Stimulated activated CD8-positive, alpha-beta memory T cell treated with anti-CD3 and anti-CD28 coated beads, Interleukin-15, amount 100 ng/mL, for 48 hours (primary cell): Measurements from ENCODE around the gene APOA5.
"Not testable (repeated sequence)": the region's sequence is repeated elsewhere in the genome, so short reads cannot be mapped to it uniquely, and the experiment has no call there.

Experiments
- DNase-seq, 2 donors: peaks; one replicate each; pipeline ENCODE4 v3.0.0-alpha.2; 2020; ENCODE audit warnings: low read depth in 2 of 2

The APOA5 gene

DNA sequence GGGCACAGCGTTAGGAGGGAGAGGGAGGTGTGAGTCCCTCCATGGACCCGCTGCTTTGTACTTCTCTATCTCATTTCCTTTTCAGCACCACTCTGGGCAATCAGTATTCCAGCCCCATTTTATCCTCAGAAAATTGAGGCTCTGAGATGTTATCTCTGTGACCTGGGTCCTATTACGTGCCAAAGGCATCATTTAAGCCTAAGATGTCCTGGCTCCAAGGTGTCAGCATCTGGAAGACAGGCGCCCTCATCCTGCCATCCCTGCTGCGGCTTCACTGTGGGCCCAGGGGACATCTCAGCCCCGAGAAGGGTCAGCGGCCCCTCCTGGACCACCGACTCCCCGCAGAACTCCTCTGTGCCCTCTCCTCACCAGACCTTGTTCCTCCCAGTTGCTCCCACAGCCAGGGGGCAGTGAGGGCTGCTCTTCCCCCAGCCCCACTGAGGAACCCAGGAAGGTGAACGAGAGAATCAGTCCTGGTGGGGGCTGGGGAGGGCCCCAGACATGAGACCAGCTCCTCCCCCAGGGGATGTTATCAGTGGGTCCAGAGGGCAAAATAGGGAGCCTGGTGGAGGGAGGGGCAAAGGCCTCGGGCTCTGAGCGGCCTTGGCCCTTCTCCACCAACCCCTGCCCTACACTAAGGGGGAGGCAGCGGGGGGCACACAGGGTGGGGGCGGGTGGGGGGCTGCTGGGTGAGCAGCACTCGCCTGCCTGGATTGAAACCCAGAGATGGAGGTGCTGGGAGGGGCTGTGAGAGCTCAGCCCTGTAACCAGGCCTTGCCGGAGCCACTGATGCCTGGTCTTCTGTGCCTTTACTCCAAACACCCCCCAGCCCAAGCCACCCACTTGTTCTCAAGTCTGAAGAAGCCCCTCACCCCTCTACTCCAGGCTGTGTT is 37.2 kb upstream of the APOA5 start:
- no peak for DNase-seq

DNA sequence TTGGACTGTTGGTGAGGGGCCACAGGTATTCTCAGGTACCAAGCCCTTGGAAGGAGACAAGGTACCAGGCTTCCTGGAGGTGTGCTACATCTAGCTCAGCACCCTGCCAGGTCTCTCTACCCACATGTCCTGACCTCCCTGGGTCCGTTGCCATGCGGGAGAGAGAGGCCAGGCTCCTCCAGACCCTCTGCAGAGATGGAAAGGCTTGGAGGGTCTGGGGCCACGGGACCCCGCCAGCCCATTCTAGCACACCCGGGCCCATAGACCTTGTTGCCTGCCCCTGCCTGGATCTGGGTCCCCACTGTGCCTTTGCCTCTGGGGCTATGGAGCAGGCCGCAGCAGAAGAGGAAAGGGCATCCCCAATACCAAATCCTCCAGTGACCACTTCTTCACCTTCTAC is 35.8 kb upstream of the APOA5 start:
- no peak for DNase-seq

DNA sequence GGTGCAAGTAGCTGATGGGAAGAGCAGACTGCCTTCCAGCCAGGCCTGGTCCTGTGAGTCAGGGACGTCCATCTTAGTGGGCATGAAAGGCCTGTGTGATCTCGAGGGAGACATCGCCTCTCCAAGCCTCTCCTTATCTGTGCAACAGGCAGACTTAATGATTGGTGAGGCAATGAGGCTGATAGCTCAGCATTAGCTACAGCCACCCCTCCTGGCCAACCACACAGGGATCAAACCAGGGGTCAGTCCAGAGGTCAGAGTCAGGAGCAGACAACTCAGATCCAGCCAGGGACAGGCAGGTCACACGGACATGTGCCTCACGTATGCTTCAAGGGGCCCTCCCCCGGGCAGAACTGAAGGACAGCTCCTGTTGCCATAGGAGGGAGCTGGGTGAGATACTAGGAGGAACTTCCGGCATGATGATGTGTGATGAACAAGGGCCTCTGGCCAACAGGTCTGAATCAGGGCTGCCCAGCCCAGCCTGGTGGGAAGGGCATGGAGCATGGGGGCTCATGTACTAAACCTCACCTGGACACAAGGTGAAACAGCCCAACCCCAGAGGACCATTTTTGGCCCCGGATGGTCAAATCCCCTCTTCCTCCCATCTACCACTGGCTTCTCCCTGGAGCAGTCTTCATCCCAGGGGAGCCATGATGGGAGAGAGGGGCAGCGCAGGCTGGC is 35.2 kb upstream of the APOA5 start:
- DNase-seq: no peak

DNA sequence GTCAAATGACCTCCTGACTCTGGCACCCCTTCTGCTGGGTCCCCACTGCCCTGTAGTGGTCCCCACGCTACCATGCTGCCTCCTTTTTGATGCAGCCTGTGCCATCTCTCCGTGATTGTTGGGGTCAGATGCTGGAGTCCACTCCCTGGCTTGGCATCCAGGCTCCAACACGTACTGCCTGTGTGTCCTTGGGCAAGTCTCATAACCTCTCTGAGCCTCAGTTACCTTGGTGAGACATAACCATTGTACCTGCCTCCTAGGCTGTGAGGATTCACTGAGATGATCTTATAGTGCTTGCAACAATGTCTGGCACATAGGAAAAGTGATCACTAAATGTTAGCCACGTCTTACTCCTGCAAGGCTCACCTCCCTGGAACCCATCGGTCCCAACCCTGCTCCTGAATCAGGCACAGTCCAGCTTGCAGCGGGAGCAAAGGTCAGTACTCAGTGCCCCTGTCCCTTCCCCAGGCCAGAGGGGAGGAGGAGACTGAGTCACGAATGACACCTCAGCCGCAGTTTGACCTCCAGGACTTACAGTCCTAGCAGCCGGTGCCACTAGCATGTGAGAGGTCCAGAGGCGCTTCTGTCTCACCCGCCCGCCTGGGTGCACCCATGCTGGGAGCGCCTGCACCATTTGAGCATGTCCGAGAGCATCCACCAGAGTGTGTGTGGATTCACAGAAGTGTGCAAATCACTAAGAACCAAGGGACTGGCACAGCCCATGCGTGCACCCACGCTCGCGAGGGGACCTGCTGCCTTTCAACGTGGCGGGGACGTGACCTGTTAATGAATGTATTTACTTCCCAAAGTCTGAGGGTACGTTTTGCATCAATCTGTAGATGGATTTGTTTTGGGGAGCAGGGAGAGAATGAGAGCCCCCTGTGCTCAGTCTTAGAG is 34.4 kb upstream of the APOA5 start:
- DNase-seq: no peak

DNA sequence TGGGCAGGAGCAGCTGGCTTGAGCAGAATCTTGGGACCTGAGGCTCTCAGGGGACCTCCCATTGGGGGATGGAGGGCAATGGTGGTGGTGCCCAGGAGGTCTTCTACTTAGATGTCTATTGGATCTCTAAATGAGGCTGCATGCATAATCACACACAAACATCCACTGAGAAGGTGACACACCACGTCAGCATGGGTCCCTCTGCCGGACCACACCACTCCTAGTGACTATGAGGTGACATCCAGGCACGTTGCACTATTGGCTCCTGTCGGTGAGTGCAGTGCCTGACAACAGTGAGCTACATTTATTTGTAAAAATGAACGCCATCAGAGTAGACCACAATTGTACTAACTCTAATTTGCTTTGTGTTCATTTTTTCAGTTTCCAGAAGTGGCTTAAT is 33.8 kb upstream of the APOA5 start:
- no peak for DNase-seq

DNA sequence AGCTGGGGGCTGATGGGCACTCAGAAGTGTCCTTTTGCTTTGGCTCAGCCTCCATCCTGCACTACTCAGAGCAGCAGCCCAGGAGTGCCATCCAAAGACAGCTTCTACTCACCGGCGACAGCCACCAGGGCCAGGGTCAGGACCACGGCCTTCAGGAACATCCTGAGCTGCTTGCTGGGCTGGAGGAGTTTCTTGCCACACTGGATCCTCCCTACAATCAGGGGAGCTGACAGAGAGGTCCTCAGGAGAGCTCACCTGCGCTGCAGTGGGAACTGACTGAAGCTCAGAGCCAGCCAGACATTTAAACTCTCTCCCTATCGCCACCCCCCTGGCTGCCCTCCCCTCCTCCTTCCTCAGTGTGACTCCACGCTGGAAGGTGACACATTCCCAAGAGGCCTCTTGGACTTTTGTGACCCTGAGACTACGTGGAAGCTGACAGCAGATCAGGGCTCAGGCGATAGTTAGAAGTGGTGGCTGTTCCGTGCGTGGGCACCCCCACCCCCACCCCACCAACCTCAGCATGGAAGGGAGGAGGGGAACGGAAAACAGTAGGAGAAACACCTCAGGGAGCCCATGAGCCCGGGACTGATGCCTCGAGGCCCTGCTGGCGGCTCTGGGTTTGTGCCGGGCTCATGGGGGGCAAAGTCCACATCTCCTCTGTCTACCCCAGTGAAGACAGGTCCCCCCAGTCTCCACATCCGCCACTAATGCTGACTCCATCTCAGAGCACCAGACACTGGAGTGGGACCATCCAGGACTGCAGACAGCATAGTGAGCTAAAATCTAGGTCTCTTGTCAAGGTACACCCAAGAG is 31.6 kb upstream of the APOA5 start, which contains the start of gene APOA4:
TSS of gene APOA4 (minus strand) at position 274 of the 813 bp plus-strand sequence. CDS start at position 161, 113 bp downstream.
- no peak for DNase-seq

DNA sequence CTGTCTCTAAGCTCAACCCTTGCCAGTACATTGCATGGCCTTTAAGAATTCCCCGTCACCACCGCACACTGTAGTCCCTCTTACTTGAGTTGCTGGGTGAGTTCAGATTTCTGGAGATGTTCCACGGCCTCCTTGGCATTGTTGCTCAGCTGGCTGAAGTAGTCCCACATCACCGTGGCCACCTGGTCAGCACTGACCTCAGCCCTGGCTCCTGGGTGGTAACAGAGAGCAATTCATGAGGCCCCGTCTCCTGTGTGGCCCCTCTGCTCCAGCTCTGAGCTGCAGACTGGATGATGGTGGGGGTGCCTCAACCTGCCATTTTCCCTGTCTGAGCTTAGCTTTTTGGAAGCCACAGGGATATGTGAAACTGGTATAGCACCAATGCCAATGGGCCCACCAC is 30.9 kb upstream of the APOA5 start:
- DNase-seq: no peak

DNA sequence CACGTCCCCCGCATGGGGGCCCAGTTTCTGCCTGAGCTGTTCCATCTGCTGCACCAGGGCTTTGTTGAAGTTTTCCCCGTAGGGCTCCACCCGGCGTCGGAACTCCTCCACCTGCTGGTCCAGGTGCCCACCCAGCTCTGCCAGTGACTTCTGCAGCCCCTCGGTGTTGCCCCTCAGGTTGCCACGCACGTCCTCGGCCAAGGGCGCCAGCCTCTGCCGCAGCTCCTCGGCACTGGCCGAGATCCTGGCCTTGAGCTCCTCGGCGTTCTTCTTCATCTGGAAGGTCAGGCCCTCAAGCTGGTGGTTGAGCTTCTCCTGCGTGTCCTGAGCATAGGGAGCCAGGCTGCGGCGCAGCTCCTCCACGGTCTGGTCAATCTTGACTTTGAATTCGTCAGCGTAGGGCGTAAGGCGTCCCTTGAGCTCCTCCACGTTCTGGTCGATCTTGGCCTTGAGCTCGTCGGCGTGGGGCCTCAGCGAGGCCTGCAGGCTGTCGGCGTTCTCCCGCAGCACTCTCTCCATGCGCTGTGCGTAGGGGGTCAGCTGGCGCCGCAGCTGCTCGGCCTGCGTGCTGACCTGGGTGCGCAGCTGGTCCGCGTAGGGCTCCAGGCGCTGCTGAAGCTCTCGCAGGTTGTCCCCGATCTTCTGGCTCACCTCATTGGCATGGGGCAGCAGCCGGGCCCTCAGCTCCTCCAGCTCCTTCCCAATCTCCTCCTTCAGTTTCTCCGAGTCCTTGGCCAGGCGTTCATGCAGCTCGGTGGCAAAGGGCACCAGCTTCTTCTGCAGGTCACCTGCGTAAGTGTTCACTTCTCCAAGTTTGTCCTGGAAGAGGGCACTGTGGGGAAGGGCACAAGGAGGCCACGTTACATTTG is 29.6 kb upstream of the APOA5 start:
- no peak for DNase-seq

DNA sequence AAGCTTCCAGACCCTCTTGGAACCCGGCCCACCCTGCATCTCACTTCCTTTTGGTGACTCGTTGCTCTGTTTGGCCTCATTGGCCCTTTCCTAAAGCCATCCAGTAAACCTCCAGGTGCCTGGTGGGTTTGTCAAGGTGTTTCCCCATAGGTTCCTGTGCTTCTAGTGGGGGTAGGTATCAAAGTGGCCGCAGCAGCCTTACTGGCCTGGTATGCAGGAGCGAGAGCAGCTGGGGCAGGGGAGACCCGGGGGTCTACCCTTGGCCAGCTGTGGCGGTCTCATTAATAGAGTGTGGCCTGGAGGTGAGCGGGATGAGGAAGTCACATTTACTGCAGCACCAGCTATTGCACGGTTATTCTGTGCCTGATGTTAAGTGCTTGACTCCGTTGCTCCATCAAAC is 27.4 kb upstream of the APOA5 start:
- DNase-seq: no peak

DNA sequence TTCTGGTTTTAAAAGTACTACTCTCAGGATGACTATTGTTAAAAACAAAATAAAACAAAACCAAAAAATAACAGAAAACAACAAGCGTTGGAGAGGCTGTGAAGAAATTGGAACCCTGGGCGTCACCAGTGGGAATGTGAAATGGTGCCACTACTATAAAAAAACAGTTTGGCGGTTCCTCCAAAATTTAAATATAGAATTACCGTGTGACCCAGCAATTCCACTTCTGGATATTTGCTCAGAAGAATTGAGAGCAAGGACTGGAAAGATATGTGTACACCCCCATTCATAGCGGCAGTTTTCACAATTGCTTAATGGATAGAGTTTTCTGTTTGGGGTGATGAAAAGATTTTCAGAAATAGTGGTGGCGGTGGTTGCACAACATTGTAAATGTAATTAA is 22.8 kb upstream of the APOA5 start:
- DNase-seq: no peak

DNA sequence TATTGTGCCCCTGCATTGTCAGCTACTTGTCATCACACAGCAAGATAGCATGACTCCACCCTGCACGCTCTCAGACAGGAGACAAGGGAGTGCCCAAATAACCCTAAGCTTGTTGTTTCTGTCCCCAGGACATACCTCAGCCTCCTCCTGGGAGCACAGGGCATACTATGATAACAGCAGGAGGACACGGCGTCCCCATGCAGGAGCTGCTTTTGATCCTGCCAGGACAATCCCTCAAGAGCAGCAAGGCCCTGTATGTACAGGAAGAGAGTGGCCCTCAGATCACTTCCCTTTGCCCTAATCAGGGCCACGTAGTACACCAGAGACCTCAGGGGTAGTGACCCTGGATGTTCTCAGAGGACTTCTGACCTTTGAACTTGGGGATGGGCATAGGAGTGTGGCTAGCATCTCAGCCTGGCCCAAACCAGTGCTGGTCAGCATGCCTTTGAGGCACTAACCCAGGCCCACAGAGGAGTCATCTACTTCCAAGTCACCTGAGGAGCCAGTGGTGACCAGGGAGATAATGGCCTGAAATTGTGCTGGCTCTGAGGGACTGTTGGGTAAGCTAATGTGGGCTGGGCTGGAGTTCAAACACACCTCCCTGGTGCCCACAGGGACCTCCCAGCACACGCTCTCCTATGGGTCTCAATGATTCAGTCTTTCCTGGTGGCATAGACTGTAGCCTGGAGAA is 22.2 kb upstream of the APOA5 start:
- no peak for DNase-seq

DNA sequence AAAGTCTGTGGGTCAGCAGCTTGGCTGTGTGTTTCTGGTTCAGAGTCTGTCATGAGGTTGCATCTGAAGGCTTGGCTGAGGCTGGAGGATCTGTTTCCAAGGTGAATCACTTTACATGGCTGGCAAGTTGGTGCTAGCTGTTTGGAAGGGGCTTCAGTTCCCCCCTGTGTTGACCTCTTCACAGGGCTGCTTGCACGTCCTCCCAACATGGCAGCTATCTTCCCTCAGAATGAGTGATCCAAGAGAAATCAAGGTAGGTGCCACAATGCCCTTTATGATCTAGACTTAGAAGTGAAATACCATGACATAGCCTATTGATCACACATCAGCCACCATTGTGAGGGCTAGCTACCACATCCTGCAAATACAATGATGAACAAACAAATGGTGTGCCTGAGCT is 21.5 kb upstream of the APOA5 start:
- no peak for DNase-seq

DNA sequence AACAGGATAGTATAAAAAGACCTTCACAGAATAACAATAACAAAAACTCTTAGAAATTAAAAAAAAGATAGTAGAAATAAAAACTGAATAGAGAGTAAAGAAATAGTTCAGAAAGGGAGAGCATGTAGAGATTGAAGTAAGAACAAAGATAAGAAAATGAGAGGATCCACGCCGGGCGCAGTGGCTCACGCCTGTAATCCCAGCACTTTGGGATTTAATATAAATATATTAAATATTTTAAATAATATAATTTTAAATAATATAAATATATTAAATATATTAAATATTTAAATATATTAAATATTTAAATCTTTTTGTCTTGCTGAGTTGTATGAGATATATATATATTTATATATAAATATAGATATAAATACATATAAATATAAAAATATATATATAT is 20.4 kb upstream of the APOA5 start:
- DNase-seq: no peak

DNA sequence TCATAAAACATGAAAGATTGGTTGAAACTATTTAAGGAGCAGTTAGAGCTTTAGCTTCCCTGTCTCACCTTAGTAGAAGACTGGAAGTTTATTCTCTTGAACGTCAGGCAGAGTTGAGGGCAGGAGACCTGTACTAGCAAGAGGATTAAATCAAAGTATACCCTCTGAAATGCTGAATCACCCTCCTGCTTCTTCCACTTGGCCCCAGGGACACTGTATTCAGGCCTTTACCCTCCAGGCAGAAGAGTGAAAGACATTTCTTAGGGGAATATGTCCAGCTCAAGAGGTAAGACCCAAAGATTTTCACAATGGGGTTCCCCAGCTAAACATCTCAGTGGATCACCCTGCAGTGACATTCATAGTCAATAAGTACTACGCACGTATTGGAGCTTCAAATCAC is 19.5 kb upstream of the APOA5 start:
- no peak for DNase-seq

DNA sequence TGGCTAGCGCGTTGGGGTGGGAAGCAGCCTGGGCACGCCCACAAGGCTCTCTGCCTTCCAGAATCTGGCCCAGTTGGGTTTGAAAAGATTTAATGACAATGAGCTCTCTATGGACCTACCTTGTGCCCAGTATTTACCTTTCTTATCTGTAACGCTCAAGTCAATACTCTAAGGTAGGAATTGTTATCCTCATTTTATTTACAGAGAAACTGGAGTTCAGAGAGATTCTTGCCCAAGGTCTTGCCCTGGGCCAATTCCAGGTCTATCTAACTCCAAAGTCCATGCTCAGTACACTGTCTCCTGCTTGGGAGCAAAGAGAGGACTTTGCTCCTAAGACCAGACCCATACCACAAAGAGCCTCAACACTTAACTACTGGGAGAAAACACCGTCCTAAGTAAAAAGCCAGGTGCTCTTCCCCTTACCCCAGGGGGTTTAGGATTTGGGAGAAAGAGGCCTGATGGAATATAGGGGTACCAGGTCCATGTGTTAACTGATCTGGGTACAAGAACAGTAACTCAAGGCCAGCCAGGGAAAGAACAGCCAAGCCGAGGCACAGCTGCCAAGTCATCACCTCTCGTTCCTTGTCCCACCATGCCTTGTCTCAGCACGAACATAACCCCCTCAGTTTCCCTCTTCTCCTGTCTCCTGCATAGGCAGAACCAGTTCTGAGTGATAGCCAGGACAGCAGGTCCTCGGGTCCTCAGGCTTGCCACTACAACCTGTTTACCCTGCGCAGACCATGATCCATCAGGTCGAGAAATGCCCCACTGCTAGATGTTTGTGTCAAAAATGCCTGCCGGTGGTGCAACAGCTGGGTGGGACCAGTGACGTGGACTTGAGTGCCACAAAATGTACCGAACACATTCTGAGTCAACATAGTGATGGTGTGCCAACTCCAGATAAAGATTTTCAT is 16.8 kb upstream of the APOA5 start:
- DNase-seq: no peak

DNA sequence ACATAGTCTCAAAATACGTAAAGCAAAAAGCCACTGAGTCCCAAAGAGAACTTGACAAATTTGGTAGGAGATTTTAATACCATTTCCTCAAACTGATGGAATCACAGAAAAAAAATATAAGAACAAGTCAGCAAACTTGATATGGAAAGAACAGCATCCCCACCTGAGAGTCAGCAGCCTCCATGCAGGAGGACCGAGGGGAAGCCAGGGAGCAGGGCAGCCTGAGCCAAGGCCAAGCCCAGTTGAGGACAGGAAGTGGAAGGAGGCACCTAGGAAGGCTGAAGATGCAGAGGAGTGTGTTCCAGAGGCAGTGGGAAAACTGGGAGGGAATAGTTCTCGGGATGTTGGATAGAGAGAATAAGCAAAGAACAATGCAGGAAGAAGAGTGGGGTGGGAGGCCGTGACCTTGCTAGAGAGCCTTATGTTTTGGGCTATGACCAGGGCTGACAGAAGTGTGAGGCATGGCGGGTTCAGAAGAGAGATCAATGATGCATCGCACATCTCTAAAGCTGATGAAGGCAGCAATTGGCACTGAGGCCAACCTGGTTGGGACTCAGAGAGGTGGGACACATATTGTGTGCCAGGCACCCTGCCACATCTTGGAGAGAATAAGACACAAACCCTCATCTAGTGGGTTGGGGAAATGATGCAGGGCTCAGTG is 16.1 kb upstream of the APOA5 start:
- DNase-seq: no peak

DNA sequence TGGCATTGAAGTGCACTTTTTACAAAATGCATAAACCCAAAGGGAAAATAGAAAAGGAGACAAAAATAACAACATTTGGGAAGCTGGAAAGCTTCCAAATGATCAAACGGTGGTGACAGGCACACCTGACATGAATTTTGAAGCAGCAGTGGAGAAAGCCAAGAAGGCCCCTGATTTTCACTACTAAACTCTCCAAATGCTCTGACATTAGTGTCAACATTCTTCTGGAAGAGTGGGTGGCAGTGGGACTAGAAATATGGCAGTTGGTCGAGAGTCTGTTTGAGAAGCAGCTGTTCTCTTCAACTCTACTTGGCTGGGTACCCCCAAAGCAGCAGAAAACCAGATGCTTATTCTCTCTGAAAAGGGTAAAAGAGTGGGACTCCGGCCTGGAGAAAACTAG is 12.3 kb upstream of the APOA5 start:
- DNase-seq: no peak

DNA sequence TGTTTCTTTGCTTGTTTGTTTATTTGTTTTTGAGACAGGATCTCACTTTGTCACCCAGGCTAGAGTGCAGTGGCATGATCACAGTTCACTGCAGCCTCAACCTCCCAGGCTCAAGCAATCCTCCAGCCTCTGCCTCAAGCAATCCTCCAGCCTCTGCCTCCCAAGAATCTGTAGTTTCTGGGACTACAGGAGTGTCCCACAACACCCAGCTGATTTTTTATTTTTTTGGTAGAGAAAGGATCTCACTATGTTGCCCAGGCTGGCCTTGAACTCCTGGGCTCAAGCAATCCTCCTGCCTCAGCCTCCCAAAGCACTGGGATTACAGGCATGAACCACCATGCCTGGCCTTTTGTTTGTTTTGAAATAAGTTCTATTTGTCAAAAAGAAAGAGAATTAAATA is 10.0 kb upstream of the APOA5 start:
- DNase-seq: not testable (repeated sequence)
